ENCODE data around the gene UBE2F.
"Not testable (repeated sequence)": the region's sequence is repeated elsewhere in the genome, so short reads cannot be mapped to it uniquely, and the experiment has no call there.

Gene UBE2F

DNA sequence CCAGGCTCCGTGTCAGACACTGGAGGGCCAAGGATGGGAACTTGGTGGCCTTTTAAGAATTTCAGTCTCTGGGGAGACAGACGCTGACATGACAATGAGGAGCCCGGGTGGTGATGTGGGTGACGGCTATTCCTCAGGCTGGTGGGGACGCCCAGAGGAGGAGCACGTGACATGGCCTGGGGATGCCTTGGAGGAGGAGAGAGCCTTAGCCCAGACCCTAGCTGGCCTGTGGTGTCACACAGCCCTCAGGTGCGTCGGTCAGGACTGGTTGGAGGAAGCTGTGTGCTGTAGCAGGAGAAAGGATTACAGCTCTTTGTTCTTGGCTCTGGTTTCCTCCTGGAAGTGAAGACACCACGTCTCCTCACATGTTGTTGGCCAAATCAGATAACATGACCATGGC, 54.0 kb downstream of the UBE2F start:
- DNase-seq (ENCODE audit: low spot score) = no peak

DNA sequence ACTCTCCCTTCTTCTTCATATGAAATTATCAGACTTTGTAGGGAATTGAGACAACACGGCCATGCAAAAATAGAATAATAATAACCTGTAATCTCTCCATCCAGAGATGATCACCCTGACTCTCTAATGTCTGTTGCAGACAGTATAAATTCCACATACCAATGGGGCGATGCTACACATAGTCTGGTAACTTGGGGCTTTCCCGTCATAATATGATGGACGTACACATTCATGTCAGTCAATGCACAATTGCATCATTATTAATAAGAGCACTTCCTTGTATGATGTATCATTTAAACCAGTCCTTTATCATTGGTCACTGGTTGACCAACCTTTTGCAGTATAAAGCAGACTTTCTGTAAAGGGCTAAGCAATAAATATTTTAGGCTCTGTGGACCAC, 54.5 kb downstream of the UBE2F start:
- no peak for DNase-seq (ENCODE audit: low spot score)

GRCh38 chr2:238022594-238023157, 55.9 kb downstream of the UBE2F start:
- DNase-seq (ENCODE audit: low spot score) = no peak

DNA sequence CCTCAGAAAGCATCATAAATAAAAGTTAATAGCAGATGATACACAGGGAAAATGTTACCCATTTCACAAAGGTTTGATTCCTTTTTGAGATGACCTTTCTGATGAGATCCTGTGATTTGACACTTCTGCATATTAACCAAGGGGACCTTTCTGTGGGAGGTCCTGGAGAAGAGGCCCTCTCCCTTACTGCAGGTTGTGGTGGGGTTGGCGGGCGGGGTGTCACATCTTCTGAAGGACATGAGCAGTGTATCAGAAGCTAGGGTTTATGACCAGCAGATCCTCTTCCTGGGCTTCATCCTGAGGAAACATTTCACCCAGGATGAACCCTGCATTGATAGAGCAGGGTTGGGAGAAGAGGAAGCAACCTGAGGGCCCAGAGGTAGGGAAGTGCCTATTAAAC, 56.8 kb downstream of the UBE2F start:
- no peak for DNase-seq (ENCODE audit: low spot score)

DNA sequence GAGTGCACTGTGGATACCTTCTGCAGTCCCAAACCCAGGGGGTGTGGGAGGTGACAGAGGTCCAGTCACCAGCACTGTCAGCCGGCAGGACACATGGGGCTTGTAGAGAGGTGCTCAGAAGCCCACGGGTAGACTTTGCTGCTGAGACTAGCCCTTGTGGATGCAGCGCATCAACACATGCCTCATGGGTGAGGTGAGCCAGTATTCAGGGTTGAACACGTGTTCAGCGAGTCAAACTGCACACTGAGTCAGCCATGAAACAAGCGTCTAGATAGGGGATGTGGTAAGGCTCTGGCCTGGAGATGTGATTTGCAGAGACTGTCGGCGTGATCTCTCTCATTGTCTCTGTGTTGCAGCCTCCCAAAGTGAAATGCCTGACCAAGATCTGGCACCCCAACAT, 58.2 kb downstream of the UBE2F start:
- DNase-seq (ENCODE audit: low spot score) = no peak

GRCh38 chr2:238025741-238026360, 59.0 kb downstream of the UBE2F start:
- no peak for DNase-seq (ENCODE audit: low spot score)

- no peak for DNase-seq (ENCODE audit: low spot score)
Observed at GRCh38 chr2:238027058-238027457, 60.2 kb downstream of the UBE2F start.

DNA sequence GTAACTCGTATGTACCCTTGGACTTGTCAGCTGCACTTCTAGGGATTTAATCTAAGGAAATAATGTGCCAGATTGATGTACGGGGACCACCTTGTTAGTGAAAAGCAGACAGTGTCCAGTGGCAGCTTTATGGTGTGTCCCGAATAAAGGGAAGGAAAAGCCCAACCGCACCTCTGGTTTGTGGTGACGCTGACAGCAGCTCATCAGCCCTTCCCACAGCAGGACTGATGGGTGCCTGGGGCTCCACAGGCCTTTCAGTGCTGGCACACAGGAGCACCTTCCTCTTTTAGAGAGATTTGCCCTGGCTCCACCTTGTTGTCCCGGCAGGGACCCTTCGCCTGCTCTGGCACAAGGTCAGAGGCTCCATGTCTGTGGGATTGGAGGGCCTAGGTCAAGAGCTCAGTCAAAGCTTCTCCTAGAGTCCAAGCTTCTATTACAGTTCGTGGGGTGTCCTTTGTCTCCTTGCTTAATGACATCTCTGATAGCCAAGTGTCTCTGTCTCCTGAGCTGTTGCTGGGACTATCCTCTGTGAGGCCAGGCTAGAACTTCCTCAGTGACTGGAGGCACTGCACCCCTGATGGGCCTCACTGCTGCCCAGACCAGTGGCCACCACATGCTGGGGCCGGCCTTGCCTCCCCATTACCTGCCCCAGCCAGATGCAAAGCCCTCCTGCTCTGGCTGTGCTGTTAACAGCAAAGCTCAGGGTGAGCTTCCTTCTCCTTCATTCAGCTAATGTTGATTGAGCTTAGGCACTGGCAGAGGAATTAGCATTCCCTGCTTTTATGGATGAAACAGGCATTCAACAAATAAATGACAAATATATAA, 61.0 kb downstream of the UBE2F start:
- DNase-seq (ENCODE audit: low spot score) = no peak

DNA sequence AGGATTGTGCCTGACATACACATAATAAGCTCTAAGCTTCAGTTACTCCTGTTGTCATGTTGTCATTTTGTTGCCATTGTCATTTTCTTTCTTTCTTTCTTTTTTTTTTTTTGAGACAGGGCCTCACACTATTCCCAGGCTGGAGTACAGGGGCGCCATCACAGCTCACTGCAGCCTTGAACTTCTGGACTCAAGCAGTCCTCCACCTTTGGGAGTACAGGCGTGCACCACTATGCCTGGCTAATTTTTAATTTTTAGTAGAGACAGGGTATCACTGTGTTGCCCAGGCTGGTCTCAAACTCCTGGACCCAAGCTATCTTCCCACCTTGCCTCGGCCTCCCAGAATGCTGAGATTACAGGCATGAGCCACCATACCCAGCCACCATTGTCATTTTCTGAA, 63.0 kb downstream of the UBE2F start:
- DNase-seq (ENCODE audit: low spot score) = no peak

GRCh38 chr2:238030422-238031155, 63.8 kb downstream of the UBE2F start:
- DNase-seq (ENCODE audit: low spot score) = no peak

DNA sequence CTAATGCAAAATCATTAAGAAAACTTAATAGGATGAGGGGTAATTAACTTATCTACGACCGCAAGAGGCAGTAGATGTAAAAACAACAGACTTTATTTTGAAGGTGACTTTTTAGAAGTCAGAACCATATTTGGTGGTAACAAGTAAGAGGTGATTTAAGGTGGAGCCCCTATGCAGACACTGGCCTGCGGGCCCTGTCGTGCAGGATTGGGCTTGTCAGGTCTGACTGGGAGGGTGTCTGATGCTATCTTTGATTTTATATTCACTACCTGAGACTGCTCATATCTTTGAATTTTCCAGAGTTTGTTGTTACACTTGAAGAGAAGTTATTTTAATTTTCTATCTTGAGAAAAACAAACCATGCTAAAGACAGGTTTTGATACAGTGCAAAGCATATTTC, 64.9 kb downstream of the UBE2F start:
- no peak for DNase-seq (ENCODE audit: low spot score)

DNA sequence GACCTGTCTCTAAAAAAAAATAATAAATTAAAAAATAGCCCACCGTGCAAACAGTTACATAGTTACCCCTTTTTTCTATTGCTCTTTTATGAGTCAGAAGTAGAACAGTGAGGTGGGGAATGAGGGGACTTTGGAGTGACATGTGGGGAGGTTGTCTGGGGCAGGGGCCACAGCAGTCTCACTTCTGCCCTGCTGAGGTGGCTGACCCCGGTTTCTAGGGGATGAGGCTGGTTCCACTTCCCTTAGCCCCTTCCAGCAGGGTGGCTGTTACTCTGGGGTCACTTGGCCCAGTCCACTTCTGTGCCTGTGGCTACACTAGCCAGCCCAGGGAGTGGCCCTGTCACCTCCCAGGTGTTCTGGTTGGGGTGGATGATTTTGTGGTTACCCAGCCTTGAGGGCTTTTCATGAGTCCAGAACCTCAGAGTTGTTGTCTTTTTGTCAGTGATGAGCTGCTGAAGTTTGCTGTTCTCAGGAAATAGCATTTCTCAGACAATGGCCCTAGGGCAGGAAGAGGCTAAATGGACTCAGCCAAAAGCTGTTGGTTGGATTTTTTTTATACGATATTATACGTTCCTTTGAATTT, 66.0 kb downstream of the UBE2F start:
- DNase-seq (ENCODE audit: low spot score) = no peak

DNA sequence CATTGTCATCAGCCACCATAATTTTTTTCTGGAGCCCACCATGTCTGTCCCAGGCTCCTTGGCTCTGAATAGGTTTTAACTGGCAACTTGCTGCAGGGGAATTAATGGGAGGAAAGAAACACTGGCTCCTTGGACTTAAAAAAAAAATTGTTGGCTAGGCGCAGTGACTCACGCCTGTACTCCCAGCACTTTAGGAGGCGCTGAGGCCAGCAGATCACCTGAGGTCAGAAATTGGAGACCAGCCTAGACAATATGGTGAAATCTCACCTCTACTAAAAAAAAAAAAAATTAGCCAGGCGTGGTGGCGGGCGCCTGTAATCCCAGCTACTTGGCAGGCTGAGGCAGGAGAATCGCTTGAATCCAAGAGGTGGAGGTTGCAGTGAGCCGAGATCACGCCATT, 67.2 kb downstream of the UBE2F start:
- DNase-seq (ENCODE audit: low spot score) = not testable (repeated sequence)

DNA sequence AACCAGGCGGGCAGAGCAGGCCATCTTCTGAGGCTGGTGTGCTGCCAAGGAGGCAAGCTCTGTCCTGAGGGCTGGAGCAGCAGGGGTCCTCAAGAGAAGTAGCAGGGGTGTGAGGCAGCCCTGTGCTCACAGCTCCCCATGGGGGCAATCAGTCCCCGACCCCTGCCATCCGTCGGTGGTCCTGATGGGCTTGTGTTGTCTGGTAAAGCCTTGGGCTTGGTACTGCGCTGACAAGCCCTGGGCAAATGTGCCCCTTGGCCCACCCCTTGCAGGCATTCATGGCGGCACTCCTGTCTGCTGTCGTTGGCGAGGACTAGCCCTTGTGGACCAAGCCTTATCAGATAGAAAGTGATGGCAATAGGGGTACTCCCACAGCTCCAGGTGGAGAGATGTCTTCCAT, 71.4 kb downstream of the UBE2F start:
- no peak for DNase-seq (ENCODE audit: low spot score)

- DNase-seq (ENCODE audit: low spot score) = no peak
Observed at GRCh38 chr2:238039151-238039550, 72.3 kb downstream of the UBE2F start.

GRCh38 chr2:238039985-238040384, 73.2 kb downstream of the UBE2F start:
- DNase-seq (ENCODE audit: low spot score) = no peak

DNA sequence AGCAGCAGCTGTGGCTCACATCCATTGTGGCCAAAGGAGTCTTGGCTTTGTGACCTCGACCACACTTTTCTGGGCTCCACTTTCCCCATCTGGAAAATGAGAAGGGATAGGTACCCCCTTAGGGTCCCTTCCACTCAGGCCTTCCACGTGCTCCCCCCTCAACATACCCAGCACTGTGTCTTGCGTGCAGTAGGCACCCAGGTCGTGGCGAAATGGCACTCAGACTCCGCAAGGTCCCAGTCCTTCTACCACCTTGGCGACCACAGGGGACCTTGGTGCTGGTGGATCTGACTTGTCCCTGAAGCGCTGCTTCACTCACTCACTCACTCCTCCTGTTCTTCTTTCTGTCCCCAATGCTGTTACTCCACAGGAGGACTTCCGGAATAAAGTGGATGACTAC, 74.1 kb downstream of the UBE2F start:
- DNase-seq (ENCODE audit: low spot score) = no peak

DNA sequence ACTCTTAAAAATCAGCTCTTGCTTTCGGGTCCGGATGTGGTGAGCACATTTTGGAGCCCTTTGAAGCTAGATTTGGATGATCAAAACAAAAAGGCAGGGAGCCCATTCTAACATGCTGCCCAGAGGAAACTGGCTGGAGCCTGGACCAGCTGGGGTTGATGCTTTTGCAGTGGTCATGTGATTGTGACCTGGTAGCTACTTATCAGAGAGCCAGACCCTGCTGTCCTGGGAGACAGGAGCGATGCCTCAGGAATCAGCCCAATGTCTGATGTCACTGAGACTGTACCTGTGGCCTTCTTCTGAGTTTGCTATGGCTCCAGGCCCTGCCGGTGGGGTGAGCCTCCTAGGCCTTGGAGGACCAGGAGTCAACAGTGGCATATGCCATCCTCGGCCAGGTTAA, 75.3 kb downstream of the UBE2F start:
- no peak for DNase-seq (ENCODE audit: low spot score)

- no peak for DNase-seq (ENCODE audit: low spot score)
Observed at GRCh38 chr2:238042849-238043584, 76.2 kb downstream of the UBE2F start.

DNA sequence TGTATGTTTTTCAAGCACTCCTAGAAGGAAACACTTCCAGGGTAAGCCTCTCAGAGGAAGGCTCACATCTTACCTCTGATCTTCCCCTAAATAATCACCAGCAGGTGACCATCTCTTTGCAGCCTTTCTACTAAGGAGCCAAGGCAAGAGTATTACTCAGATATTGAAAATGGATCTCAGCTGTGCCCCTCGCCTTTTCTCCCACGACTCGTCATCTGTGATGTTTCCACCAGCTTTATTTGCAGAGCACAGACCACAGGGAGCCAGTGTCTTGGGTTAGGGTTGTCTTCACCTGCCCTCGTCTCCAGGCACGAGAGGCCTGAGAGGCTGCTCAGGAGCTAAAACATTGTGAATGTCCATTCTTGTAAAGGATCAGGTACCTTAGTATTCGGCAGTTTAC, 77.0 kb downstream of the UBE2F start:
- no peak for DNase-seq (ENCODE audit: low spot score)

GRCh38 chr2:238045575-238045974, 78.8 kb downstream of the UBE2F start:
- no peak for DNase-seq (ENCODE audit: low spot score)
